Activated naive CD4-positive, alpha-beta T cell (primary cell): Measurements from ENCODE around the gene SMYD3.

Experiments
- DNase-seq, 4 experiments: peaks; one replicate each; lab custom pipeline; 2025; lab: John Stamatoyannopoulos, UW

SMYD3 gene

GRCh38 chr1:246176126-246177024 lies 330.7 kb downstream of the SMYD3 start:
- DNase-seq = no peak

- no peak for DNase-seq
These were observed 336.4 kb downstream of the SMYD3 start for GRCh38 chr1:246170574-246171261.

GRCh38 chr1:246169486-246169885 lies 337.6 kb downstream of the SMYD3 start:
- no peak for DNase-seq

DNA sequence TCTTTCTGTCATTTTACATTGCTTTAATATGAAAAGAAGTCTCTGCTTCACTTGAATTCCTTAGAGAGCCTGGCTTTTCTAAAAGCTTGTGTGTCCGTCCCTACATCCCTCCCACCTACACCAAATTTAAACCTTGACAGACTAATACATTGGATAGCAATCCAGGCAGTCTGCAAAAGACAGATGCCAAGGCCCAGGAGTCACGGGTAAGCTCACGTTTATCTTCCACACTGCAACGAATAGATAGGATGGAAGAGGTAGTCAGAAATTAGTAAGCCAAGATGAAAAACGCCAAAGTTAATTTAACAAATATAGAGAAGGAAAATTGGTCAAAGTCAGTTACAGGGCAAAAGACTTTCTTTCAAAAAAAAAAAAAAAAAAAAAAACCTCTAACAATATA lies 338.1 kb downstream of the SMYD3 start:
- no peak for DNase-seq

GRCh38 chr1:246166841-246167240 lies 340.2 kb downstream of the SMYD3 start:
- no peak for DNase-seq

GRCh38 chr1:246165826-246166709 lies 341.0 kb downstream of the SMYD3 start:
- no peak for DNase-seq

DNA sequence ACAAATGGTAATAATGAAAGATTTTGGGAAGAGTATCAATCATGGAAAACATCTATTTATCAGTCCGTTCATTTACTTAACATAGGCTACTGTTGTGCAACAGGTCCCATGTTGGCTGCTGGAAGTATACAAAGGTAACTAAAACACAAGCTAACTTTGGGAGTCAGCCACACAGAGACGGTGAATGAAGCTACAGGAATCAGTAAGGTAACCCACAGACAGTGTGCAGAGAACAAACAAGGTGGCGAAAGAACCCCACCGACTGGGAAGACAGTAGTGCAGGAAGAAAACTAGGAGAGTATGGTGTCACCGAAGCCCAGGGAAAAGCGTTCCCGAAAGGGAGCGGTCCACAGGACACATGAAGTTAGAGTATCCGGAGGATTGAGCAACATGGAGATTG lies 342.3 kb downstream of the SMYD3 start:
- DNase-seq = no peak

GRCh38 chr1:246162560-246162959 lies 344.5 kb downstream of the SMYD3 start:
- DNase-seq = no peak

- DNase-seq = no peak
These were observed 345.5 kb downstream of the SMYD3 start for GRCh38 chr1:246161626-246162025.

- DNase-seq = no peak
These were observed 346.2 kb downstream of the SMYD3 start for GRCh38 chr1:246160905-246161304.

DNA sequence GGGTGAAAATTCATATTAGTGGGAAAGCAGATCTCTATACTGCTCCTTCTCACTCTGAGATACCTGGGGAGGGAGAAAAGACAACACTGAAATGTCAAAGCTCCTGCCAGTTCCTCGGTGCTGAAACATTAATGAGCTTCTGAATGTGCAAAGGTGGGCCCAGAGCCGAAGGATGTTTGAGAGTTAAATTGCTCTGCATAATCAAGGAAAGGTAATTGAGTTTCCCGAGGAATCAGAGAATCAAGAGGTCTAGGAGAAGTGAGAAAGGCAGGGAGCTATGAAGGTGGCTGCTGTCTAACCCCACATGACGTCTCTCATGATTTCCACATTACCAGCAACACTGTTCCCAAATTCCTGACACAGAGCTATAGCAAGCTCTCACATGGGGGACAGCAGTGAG lies 346.7 kb downstream of the SMYD3 start:
- no peak for DNase-seq

GRCh38 chr1:246159279-246160227 lies 347.5 kb downstream of the SMYD3 start:
- no peak for DNase-seq

DNA sequence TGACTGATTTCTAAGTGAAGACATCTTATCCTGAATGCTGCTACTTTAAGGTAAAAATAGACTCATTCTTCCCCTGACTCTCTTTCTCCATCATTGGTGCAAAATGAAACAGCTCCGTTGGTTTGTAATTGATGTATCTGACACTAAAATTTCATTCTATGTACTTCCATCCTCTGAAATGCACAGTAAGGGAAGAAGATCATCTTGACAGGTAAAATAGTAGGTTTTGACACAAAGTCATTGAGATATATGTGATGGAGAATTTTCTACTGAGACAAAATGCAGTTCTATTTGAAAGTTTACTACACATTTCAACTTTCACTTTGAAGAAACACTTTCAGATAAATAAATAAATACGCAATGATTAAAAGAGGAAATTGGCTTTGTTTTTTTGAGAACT lies 348.9 kb downstream of the SMYD3 start:
- no peak for DNase-seq

DNA sequence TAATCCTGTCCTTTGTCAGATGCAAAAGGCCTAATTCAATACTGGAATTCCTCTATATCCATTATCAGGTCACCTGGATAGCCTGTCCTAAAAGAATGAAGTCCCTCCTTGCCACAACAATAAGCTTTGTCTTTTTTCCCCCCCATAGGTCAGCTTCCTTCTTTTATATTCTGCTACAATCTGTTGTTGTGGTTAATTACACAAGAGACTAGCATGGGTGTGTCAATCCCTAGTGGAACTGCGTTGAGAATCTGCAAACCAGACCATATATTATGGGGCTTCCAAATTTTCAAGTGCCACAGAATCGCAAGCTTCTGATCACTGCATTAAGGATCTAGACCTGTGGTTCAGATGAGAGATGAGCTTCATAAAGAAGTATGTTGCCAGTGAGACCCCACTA lies 349.6 kb downstream of the SMYD3 start:
- DNase-seq = no peak

DNA sequence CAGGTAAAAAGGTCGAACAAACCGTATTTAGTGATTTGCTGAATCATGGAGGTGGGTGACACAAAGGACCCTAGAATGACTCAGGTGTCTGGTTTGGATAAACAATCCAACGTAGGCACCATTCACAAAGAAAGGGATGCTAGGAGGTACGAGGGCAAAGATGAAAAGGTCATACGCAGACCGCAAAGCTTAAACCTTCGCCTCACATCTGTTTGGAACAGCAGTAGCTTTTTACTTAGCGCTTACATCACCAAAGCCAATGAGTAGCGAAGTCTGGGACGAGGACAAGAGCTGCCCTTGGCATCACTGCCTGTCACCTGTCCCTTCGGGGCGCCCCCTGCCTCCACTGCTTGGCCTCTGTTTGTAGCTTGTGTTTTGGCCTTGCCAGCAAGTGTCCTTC lies 350.2 kb downstream of the SMYD3 start:
- no peak for DNase-seq

GRCh38 chr1:246155923-246156322 lies 351.2 kb downstream of the SMYD3 start:
- no peak for DNase-seq

DNA sequence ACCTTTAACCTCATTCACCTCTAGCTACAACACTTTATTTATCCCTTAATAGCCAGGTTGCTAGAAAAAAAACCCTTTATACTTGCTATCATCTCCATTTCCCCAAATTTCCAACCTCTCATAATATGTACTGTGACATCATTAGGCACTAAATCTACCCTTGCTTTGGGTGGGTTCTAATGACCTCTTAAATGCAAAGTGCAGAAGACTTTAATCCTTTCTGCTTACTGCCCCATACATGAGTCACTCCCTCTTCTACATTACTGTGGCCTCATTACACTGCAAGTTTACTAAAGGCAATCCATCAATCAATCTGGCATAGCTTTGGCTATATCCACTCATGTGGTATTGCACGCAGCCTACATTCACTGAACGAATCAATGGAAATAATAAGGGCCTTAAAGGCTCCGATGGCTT lies 353.3 kb downstream of the SMYD3 start:
- no peak for DNase-seq

GRCh38 chr1:246152986-246153431 lies 354.1 kb downstream of the SMYD3 start:
- no peak for DNase-seq

DNA sequence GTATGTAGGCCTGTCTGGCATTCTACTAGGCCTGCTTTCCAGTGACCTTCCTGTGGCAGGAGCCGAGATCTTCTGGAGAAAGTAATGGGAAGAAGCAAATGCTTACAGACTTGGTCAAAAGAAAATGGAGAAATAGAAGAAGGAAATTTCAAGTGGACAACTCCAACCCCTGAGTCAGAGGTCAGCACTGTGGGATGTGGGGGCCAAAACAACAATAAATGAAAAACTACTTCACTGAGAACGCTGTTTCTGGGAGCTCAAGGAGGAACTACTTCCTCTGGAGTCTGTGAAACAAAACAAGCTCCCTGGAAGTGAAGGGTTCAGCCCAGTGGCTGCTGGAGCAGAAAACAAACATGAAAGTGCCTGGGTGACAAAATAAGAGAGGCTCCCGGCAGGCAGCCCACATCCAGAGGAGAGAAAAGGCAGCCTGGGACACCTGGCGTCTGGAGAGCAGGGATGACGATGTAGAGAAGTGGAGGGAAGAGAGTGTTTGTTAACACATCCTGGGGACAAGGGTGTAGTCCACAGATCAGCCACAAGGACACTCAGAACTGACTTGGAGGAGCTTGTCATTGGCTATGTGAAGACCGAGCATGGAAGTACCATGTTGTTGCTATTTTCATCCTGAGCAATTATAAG lies 355.2 kb downstream of the SMYD3 start:
- no peak for DNase-seq

GRCh38 chr1:246149543-246149942 lies 357.5 kb downstream of the SMYD3 start:
- DNase-seq = no peak
